NCI-H2196 treated with DMSO at 0.1 percent for 48 hours (cell line): ENCODE data around the gene FAM13A.

Source experiments
- DNase-seq: peaks from one replicate; lab custom pipeline; 2025; ENCODE audit not compliant: unreplicated experiment; lab: John Stamatoyannopoulos, UW

The FAM13A gene

DNA sequence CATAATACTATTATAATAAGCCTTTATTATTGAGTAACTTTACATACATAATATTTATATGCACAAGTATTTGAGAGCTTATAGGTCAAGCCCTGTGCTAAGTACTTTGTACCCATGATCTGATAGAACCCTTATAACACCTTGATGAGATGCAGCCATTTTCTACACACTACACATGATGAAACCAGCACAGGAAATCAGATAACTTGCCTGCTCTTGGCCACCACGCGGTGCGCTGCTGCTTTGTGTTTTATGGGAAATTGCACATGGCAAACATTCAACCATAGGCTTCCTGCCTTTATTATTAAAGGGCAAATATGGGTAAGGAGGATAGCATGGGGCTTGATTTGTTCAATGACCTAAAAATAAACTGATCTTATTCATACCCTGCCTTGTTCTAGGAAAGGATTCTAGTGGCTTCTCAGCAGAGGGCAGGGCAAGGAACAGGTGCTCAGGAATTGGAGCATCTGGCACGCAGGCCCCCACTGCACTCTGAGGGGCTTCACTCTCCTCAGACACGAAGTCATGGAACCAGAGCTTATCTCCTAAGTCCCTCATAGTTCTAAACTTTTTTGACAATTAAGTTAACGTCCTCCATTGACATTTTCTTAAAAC lies 327.7 kb downstream of the FAM13A start:
- DNase-seq: no peak

DNA sequence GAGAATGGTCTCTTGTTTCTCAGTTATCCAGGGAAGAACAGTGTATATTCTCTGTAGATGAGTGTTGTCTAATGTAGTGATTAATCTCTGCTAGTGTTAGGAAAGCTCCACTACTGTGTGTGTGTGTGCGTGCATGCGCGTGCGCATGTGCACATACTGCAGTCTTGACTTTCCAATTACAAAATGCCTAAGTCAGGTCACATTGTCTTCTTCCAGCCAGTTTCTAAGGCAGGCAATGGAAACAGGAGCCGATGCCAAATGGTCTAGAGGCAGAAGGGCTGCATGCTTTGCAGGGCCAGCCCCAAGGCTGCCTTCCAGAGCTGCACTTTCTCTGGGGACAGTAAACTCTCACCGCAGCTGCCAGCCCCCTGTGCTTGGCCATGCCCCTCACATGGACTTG lies 328.8 kb downstream of the FAM13A start:
- DNase-seq: no peak

GRCh38 chr4:88725986-88726385 lies 331.0 kb downstream of the FAM13A start:
- DNase-seq: no peak

DNA sequence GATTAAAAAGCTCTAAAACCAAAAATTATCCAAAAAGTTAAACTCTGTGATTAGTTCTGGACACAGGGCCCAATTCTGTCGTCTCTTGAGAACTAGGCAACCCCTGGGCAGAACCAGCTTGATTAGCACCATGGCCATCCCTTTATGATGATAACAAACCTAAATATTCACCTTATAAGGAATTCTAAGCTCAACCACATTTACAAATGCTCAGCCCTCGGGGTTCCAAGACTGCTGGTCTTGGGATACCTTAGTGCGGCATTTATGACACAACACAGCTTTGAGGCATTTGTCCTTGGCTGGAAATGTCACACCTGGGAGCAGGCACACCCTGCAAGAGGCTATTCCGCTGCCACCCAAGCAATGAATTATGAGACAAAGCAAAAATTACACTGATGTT lies 331.8 kb downstream of the FAM13A start:
- DNase-seq: no peak

DNA sequence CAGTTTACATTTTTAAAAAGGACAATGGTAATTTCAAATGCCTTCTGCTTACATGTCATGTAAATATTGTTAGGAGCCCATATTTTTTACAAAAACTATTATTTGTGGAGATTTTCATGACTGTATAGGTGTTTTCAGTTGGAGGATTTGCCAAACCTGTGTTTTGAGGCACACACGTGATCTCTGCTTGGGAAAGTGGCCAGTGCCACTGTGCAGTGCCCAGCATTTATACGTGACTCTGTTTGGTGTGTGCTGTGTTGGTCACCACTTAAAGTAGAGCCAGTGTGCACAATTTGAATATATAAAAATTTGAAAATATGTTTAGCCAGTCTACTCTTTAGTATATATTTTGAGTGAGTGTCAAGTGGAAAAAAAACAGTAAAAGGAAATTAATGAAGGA lies 332.6 kb downstream of the FAM13A start:
- no peak for DNase-seq

- no peak for DNase-seq
Observed at GRCh38 chr4:88722828-88723227, 334.2 kb downstream of the FAM13A start.

GRCh38 chr4:88722276-88722780 lies 334.7 kb downstream of the FAM13A start:
- DNase-seq: no peak

DNA sequence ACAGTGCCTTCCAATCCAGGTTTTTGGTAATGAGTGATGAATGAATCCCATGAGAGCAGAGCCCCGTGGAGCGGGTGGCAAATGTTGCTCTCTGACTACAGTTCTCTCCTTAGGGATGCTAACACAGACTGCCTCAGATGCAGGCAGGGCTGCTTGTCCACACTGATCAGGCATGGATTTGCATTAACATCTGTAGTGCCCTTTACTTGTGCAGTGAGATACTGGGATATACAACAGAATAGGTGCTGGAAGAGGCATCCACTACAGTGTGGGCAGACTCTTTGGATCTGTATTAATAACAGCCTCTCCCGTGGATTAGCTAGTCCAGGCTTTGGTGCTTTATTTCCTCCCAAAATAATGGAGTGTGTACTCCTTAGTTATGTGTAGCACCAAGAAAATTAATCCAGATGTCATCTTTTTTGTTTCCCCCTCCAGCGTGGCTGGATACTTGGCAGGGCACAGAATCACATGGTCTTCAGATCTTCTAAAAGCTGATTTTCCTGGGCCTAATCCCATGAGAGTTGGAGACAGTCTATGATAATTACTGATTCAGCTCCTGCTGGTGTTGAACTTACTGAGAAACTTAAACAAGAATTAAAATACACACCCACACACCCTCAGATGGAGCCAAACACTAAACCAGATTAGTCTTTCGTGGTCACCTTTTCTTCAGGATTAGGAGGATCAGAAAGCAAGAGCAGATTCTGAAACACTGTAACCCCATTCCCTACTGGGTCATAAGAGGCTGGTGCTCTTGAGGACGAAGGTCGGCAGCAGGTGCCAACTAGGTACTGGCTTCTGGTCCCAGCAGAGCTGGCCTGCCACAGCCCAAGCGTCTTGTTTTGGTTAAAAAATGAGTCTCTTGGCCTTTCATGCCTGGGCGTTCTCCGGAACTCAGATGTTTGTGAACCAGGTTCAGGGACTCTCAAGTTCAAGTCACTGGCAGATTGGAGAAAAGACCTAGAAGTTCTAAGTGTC lies 336.2 kb downstream of the FAM13A start:
- no peak for DNase-seq

GRCh38 chr4:88719381-88719780 lies 337.6 kb downstream of the FAM13A start:
- no peak for DNase-seq

GRCh38 chr4:88718098-88718497 lies 338.9 kb downstream of the FAM13A start:
- no peak for DNase-seq

DNA sequence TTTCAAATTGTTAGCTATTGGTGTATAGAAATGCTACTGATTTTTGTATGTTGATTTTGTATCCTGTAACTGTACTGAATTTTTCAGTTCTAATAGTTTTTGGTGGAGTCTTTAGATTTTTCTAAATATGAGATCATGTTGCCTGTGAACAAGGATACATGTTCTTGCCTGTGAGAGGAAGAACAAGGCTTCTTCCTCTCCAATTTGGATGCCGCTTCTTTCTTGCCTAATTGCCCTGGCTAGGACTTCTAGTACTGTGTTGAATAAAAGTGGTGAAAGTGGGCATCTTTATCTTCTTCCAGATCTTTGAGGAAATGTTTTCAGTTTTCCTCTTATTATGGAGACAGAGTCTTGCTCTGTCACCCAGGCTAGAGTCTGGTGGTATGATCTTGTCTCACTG lies 343.2 kb downstream of the FAM13A start:
- no peak for DNase-seq

GRCh38 chr4:88709989-88710388 lies 347.0 kb downstream of the FAM13A start:
- DNase-seq: no peak

GRCh38 chr4:88706574-88706973 lies 350.4 kb downstream of the FAM13A start:
- DNase-seq: peak; percentile 8

- DNase-seq: no peak
Observed at GRCh38 chr4:88705805-88706492, 351.0 kb downstream of the FAM13A start.

DNA sequence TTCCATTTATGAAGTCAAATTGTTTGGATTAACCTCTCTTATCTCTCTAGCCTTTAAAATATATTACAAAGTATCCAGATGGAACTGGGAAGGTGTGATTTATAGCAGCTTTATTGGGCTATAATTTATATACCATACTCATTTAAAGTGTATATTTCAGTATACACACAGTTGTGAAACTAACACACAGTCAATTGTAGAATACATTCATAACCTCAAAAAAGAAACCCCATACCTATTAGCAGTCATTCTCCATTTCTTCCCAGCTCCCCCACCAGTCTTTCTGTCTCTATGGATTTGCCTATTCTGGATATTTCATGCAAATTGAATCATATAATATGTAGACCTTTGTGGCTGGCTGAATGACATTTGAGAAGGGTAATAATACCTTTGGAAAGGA lies 351.8 kb downstream of the FAM13A start:
- DNase-seq: no peak

DNA sequence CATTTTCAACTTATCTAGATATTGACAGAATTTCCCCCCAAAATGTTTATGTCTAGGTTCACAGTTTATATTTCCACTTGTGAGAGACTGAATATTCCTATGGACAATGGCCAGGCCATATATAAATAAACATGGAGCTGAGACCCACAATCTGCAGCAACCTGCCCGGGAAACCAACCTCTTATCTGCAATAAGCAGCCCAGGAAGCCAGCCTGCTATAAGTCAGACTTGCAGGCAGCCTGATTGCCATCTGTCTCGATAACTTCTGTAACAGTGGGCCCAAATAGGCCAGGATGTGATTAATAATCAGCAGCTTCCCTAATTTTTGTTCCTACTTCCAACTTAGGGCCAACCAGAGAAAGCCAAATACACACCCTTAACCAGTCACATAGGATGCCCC lies 354.2 kb downstream of the FAM13A start:
- no peak for DNase-seq

DNA sequence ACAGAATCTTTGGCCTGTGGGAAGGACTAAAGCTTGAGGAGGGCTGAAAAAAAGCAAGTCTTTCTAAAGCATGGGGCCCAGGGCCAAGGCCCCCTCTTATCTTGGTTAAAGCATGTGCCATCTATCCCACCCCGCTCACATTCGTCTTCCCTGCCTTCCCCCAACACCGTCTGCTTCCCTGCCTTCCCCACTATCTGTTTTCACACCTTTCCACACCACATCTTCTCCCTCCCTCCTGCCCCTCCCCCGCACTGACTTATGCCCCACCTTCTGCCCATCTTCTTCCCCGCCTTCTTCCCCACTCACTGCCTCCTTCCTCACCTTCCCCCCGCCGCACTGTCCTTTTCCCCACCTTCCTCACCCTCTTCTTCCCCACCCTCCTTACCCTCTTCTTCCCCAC lies 358.5 kb downstream of the FAM13A start:
- DNase-seq: no peak

DNA sequence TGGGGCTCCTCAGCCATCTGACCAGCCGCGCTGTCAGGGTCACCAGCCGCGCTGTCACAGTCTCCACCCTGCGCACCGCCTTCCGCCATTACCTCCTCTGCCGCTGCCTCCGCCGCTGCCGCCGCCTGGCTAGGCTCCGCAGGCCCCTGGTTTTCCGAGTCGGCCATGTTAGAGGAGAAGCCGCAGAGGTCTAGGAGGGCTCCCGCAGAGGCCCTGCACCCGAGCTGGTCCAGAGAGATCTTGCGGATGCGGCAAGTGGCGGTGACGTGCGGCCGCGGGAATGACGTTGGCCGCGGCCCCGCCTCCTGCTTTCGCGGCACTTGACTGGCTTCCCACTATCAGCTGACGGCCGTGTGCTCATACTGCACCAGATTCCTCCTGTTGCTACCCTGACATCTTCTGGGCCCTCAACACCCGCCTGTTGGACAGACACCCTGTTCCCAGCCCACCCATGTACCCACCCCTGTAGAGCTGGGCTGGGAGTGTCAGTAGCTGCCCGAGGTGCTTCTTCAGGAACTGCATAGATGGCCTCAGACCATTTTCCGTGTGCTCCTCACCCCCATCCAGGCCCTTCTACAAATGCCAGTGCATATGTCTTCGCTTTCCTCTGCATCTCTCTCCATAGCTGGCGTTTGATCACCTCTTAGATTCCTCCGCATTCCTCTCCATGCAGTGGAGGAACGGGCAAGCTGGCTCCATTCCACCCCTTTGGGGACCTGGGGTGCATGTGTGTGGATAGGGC lies 359.2 kb downstream of the FAM13A start, which contains the start of gene NAP1L5:
NAP1L5 (minus strand) TSS at position 242 of the 742 bp plus-strand sequence; CDS start at position 167, 75 bp downstream.
- no peak for DNase-seq

GRCh38 chr4:88697141-88697540 lies 359.8 kb downstream of the FAM13A start:
- DNase-seq: no peak

GRCh38 chr4:88696630-88697029 lies 360.4 kb downstream of the FAM13A start:
- no peak for DNase-seq

GRCh38 chr4:88693792-88694191 lies 363.2 kb downstream of the FAM13A start:
- no peak for DNase-seq
